ENCODE results near the gene C2CD4C.
"Not testable (repeated sequence)": the region's sequence is repeated elsewhere in the genome, so short reads cannot be mapped to it uniquely, and the experiment has no call there.

Gene C2CD4C

DNA sequence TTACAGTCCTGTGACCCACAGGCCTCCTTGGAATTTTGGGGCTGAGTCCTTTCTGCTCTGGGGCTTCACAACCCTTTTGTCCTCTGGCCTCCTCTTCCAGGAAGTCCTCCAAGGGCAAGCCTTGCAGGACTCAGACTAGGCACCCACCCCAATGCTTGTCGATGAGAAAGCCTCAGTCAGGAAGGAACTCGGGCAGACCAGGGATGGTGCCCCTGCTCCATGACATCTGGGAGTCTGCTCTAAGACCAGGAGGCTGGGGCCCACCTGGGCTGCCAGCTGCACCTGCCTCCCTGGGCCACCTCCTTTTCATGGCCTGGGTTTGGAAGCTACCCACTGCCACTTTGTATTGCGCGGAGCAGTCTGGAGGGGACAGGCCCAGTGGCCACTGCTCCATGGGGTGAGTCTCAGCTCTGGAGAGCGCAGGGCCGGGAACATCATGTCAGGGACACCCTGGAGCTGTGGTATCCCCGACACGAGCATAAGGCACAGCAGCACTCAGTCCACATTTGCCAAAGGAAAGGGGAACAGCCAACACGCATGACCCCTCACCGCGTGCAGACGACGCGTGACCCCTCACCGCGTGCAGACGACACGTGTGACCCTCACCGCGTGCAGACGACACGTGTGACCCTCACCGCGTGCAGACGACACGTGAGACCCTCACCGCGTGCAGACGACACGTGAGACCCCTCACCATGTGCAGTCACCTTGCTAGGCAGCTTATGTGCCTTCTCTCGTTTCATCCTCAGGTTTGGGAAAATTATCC, 10.8 kb downstream of the C2CD4C start:
- no peak for DNase-seq

- DNase-seq, result no peak
These were observed 11.6 kb downstream of the C2CD4C start for GRCh38 chr19:397321-397720.

DNA sequence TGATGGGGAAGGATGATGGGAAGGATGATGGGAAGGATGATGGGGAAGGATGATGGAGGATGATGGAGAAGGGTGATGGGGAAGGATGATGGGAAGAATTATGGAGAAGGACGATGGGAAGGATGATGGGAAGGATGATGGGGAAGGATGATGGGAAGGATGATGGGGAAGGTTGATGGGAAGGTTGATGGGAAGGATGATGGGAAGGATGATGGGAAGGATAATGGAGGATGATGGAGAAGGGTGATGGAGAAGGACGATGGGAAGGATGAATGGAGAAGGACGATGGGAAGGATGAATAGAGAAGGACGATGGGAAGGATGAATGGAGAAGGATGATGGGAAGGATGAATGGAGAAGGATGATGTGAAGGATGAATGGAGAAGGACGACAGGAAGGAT, 13.5 kb downstream of the C2CD4C start:
- DNase-seq, result no peak

GRCh38 chr19:394857-395256, 14.1 kb downstream of the C2CD4C start:
- not testable (repeated sequence) for DNase-seq

DNA sequence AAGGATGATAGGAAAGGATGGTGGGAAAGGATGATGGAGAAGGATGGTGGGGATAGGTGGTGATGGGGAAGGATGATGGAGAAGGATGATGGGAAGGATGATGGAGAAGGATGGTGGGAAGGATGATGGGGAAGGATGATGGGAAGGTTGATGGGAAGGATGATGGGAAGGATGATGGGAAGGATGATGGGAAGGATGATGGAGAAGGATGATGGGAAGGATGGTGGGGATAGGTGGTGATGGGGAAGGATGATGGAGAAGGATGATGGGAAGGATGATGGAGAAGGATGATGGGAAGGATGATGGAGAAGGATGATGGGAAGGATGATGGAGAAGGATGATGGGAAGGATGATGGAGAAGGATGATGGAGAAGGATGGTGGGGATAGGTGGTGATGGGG, 15.4 kb downstream of the C2CD4C start:
- DNase-seq, result not testable (repeated sequence)

- DNase-seq, result no peak
These were observed 16.5 kb downstream of the C2CD4C start for GRCh38 chr19:392375-392970.

- no peak for DNase-seq
These were observed 17.1 kb downstream of the C2CD4C start for GRCh38 chr19:391726-392374.

DNA sequence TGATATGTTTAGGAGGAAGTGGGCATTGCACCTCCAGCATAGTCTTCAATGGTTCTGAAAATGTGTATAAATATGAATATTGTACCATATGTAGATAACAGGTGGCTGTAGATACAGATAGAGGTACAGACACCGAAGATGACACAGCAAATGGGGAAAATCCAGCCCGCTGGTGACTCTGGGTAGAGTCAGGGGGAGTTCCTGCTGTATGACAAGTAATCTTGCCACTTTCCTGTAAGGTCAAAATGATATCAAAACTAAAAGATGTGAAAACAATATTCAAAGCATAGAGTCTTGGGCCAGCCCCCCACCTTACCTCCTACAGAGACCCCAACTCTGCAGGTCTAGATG, 17.8 kb downstream of the C2CD4C start:
- no peak for DNase-seq

GRCh38 chr19:390386-391206, 18.4 kb downstream of the C2CD4C start:
- DNase-seq, result no peak

GRCh38 chr19:389935-390289, 19.0 kb downstream of the C2CD4C start:
- no peak for DNase-seq

- no peak for DNase-seq
These were observed 19.6 kb downstream of the C2CD4C start for GRCh38 chr19:389255-389934.

- no peak for DNase-seq
These were observed 20.3 kb downstream of the C2CD4C start for GRCh38 chr19:388691-389090.

DNA sequence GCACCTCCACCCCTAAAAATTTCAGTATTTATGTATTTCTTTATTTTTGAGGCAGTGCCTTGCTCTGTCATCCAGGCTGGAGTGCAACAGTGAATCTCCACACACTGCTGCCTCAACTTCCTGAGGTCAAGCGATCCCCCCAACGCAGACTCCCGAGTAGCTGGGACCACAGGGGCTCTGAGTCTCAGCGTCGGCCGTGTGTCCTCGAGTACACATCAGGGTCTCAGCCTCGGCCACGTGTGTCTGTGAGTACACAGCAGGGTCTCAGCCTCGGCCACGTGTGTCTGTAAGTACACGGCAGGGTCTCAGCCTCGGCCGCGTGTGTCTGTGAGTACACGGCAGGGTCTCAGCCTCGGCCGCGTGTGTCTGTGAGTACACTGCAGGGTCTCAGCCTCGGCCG, 21.2 kb downstream of the C2CD4C start:
- DNase-seq, result no peak

GRCh38 chr19:386632-387301, 22.2 kb downstream of the C2CD4C start:
- DNase-seq, result not testable (repeated sequence)

GRCh38 chr19:386189-386588, 22.8 kb downstream of the C2CD4C start:
- DNase-seq, result not testable (repeated sequence)

- no peak for DNase-seq
These were observed 24.2 kb downstream of the C2CD4C start for GRCh38 chr19:384799-385169.

DNA sequence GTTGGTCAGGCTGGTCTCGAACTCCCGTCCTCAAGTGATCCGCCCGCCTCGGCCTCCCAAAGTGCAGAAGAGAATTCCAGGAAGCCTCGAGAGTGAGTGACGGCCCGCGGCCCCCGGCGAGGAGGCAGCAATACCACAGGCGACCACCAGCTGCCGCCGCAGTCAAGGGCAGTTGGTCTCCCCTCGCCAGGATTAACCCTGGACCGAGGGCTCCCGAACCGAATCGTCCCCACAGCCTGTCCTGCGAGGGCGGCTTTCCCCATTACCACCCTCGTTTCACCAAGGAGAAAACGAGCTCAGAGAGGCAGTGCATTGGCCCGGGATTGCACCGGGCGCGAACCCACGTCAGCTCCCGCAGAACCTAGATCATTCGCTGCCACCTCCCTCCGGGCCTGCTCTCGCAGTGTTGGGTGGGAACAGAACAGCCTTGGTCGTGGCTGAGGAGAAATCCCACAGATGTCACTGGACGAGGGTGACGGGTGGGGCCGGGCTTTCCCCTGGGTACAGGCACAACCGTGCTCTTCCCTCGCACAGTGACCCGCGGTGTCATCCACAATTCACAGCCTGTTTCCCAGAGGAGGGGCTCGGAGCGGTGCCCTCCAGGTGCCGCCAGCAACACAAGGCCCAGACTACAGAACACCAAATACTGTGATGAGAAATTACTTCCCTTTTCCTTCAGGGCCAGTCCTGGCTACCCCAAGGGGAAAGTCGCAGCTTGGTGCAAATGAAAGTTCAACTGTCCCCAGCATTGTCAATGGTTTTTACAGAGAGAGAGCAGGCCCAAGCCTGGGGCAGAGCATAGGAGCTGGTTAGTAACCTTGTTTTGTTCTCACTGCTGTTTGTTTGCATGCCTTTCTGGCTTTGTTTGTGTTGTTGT, 24.8 kb downstream of the C2CD4C start:
- no peak for DNase-seq

- no peak for DNase-seq
These were observed 25.9 kb downstream of the C2CD4C start for GRCh38 chr19:383040-383439.

- not testable (repeated sequence) for DNase-seq
These were observed 26.4 kb downstream of the C2CD4C start for GRCh38 chr19:382578-382977.

DNA sequence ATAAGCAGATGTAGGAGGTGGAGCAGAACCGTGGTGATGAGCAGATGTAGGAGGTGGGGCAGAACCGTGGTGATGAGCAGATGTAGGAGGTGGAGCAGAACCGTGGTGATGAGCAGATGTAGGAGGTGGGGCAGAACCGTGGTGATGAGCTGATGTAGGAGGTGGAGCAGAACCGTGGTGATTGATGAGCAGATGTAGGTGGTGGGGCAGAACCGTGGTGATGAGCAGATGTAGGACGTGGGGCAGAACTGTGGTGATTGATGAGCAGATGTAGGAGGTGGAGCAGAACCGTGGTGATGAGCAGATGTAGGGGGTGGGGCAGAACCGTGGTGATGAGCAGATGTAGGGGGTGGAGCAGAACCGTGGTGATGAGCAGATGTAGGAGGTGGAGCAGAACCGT, 27.0 kb downstream of the C2CD4C start:
- DNase-seq, result not testable (repeated sequence)

GRCh38 chr19:380618-381219, 28.2 kb downstream of the C2CD4C start:
- DNase-seq, result not testable (repeated sequence)

Measured in NCI-H1092 (cell line).